ENCODE measurements around the gene CXADR.
"Not testable (repeated sequence)": the region's sequence is repeated elsewhere in the genome, so short reads cannot be mapped to it uniquely, and the experiment has no call there.

The CXADR gene

GRCh38 chr21:17495680-17496079 is 17.2 kb upstream of the CXADR start:
- DNase-seq (ENCODE audit: extremely low read depth, insufficient read length), result no peak
- TF ChIP-seq CTCF (IDR thresholded peaks at IDR 0.05; ENCODE audit: insufficient read depth, low read length, poor library complexity, severe bottlenecking), result no peak
- Histone ChIP-seq H3K36me3 (ENCODE audit: control insufficient read depth, insufficient read depth, low read length) (no peaks in the 10 kb centered on the region), H3K4me3 (replicated peaks; ENCODE audit: low read depth, low read length) (no peak overlapping the region), H3K27me3 (replicated peaks; ENCODE audit: control insufficient read depth, insufficient read depth, low read length) (no peaks in the 10 kb centered on the region)

DNA sequence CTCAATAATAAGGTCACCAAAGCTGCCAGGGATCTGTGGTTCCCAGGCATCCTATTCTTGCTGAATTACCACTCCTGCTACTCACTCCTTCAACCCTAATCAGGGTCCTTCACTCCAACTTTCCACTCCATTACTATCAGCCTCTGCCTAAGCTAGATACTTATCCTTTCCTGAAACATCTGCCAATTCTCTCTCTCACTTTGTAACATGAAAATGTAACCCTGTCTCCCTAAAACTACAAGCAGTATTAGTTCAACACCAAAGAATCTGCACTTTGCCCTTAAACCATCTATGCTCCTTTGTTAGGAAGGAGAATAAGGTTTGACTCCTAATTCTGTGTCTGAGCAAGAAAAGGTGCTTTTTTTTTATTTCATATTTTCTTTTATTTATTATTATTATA is 15.5 kb upstream of the CXADR start:
- H3K36me3 ChIP-seq (ENCODE audit: control insufficient read depth, insufficient read depth, low read length), result no peaks in the 10 kb centered on the region
- TF ChIP-seq CTCF (IDR thresholded peaks at IDR 0.05; ENCODE audit: insufficient read depth, low read length, poor library complexity, severe bottlenecking), result no peak
- no peak for DNase-seq (ENCODE audit: extremely low read depth, insufficient read length)
- no peak overlapping the region for H3K4me3 ChIP-seq (replicated peaks; ENCODE audit: low read depth, low read length)
- no peaks in the 10 kb centered on the region for H3K27me3 ChIP-seq (replicated peaks; ENCODE audit: control insufficient read depth, insufficient read depth, low read length)

GRCh38 chr21:17498586-17498985 is 14.3 kb upstream of the CXADR start:
- Histone ChIP-seq H3K27me3 (replicated peaks; ENCODE audit: control insufficient read depth, insufficient read depth, low read length) (no peaks in the 10 kb centered on the region), H3K36me3 (ENCODE audit: control insufficient read depth, insufficient read depth, low read length) (no peaks in the 10 kb centered on the region), H3K4me3 (replicated peaks; ENCODE audit: low read depth, low read length) (no peak overlapping the region)
- no peak for TF ChIP-seq CTCF (IDR thresholded peaks at IDR 0.05; ENCODE audit: insufficient read depth, low read length, poor library complexity, severe bottlenecking)
- DNase-seq (ENCODE audit: extremely low read depth, insufficient read length), result no peak

- Histone ChIP-seq H3K36me3 (ENCODE audit: control insufficient read depth, insufficient read depth, low read length) (no peaks in the 10 kb centered on the region), H3K27me3 (replicated peaks; ENCODE audit: control insufficient read depth, insufficient read depth, low read length) (no peaks in the 10 kb centered on the region), H3K4me3 (replicated peaks; ENCODE audit: low read depth, low read length) (no peak overlapping the region)
- DNase-seq (ENCODE audit: extremely low read depth, insufficient read length), result no peak
- no peak for TF ChIP-seq CTCF (IDR thresholded peaks at IDR 0.05; ENCODE audit: insufficient read depth, low read length, poor library complexity, severe bottlenecking)
Measured at GRCh38 chr21:17501107-17502006, 11.5 kb upstream of the CXADR start.

DNA sequence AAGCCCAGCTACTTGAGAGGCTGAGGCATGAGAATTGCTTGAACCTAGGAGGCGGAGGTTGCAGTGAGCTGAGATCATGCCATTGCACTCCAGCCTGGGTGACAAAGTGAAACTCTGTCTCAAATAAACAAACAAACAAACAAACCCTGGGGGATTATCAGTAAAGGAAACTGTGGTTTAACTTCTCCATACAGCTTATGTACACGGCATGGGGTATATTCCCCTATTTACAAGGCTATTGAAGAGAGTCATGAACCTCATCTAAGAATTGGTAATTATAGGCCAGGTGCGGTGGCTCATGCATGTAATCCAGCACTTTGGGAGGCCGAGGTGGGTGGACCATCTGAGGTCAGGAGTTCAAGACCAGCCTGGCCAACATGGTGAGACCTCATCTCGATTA is 9.9 kb upstream of the CXADR start:
- DNase-seq (ENCODE audit: extremely low read depth, insufficient read length); H3K27me3 ChIP-seq (replicated peaks; ENCODE audit: control insufficient read depth, insufficient read depth, low read length): not testable (repeated sequence)

DNA sequence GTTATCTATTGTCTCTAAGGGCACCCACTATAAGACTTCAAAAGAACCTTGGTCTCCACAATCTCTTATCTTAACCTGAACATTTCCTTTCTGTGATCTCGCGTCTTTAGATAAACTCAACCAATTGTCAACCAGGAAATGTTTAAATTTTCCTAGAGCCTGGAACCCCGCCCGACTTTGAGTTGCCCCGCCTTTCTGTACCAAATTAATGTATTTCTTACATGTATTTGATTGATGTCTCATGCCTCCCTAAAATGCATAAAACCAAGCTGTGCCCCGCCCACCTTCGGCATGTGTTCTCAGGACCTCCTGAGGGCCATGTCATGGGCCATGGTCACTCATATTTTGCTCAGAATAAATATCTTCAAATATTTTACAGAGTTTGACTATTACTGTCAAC is 5.9 kb upstream of the CXADR start:
- H3K4me3 ChIP-seq (replicated peaks; ENCODE audit: low read depth, low read length), result no peak overlapping the region
- H3K36me3 ChIP-seq (ENCODE audit: control insufficient read depth, insufficient read depth, low read length), result no peaks in the 10 kb centered on the region
- TF ChIP-seq CTCF (IDR thresholded peaks at IDR 0.05; ENCODE audit: insufficient read depth, low read length, poor library complexity, severe bottlenecking), result no peak
- no peaks in the 10 kb centered on the region for H3K27me3 ChIP-seq (replicated peaks; ENCODE audit: control insufficient read depth, insufficient read depth, low read length)
- DNase-seq (ENCODE audit: extremely low read depth, insufficient read length), result no peak

More for the DNA sequence above, 9.9 kb upstream of the CXADR start:
- H3K4me3 ChIP-seq (replicated peaks; ENCODE audit: low read depth, low read length); H3K36me3 ChIP-seq (ENCODE audit: control insufficient read depth, insufficient read depth, low read length): not testable (repeated sequence)

Measured in GM06990 (cell line).